SIG-M5 treated with dmso at 0.1 percent for 504 hours (cell line): ENCODE measurements around the gene SLC27A1.
"Not testable (repeated sequence)": the region's sequence is repeated elsewhere in the genome, so short reads cannot be mapped to it uniquely, and the experiment has no call there.

Experiments
- DNase-seq: peaks from one replicate; lab custom pipeline; 2025; ENCODE audit not compliant: unreplicated experiment; lab: John Stamatoyannopoulos, UW

The SLC27A1 gene

DNA sequence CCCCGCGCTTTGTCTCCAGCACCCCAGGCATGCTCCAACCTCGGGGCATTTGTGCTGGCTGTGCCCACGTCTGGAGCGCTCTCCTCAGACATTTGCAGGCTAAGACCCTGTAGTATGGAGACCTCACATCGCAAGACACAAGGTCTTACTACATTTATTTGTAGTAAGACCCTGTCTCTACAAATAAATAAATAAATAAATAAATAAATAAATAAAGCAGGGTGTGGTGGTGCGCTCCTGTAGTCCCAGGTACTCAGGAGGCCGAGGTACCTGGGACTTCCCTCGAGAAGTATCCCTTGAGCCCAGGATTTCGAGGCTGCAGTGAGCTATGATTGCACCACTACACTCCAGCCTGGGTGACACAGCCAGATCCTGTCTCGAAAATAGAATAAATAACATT lies 14.2 kb upstream of the SLC27A1 start:
- DNase-seq, result no peak

DNA sequence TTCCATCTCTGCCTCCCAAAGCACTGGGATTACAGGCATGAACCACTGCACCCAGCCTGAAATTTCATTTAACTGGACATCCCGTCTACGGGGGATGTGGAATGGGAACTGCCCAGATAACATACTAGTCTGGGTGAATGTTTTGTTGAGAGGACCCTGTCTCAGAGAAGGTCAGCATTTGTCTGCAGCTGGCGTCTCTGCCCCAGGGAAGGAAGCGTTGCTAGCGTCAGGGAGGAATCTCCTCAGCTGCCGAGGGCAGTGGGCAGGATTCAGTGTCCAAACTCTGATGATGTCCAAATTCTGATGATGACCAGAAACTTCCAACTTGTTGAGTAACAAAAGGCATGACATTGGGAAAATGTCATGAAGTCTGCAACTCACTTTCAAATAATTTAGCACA lies 12.7 kb upstream of the SLC27A1 start:
- no peak for DNase-seq

DNA sequence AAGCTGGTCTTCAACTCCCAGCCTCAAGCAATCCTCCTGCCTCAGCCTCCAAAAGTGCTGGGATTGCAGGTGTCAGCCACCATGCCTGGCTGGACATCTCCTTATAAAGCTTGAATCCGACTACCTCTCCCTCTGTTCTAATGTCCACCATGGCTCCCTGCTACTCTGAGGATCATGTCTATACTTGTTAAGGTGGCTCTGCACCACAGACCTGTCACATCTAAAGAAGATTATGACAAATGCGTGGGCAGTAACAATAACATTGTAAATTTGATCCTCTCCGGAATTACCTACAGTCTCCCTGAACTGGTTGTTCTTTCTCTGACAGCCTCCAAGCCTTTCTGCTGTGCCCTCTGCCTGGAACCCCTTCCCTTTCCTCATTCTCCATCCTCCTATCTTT lies 11.4 kb upstream of the SLC27A1 start:
- DNase-seq, result no peak

DNA sequence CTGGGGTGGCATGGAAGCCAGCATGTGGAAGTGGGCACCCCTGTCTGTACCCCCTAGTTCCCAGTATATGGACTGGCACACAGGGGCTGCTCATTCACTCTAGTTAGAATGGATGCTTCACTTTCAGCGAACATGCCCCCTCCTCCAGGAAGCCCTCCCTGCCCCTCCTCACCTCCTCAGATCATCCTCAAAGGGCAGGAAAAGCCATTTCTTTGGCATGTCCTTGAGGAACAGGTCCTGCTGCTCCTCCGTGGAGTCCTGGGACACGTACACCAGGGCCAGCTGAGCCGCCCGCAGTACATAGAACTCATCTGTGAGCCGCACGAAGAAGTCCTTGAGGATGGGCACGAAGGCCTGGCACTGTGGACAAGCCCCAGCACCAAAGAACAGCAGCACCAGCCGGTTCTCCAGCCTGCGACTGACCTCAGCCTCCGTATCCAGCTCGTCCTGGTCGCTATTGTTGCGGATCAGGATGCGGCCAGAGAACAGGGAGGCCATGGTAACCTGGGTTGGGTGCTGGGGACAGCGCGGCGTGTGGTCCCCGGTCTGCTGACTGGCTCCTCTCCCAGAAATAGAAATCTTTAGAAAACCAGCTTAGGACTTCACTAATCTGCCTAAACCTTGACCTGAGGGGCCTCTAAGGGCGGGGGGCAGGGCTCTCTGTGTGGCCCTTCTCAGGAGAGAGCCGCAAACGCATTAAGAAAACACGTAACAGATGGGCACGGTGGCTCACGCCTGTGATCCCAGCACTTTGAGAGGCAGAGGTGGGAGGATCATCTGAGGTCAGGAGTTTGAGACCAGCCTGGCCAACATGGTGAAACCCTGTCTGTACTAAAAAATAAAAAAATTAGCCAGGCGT lies 9.7 kb upstream of the SLC27A1 start, which contains the start of gene NXNL1:
TSS of gene NXNL1 (minus strand) at position 555 of the 859 bp plus-strand sequence. CDS start at position 498, 57 bp downstream.
- DNase-seq, result no peak

DNA sequence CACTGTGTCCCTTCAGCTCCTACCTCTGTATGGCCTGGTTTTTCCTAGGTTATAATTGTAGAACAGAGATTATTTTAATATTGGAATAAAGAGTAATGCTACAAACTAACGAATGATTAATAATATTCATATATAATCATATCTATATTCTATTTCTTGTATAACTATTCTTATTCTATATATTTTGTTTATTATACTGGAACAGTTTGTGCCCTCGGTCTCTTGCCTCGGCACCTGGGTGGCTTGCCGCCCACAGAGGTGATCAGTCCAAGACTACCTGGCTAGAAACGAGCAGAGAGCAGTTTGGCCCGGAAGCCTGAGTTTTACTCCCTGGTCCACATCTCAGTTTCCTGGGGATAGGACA lies 3.9 kb upstream of the SLC27A1 start:
- no peak for DNase-seq

DNA sequence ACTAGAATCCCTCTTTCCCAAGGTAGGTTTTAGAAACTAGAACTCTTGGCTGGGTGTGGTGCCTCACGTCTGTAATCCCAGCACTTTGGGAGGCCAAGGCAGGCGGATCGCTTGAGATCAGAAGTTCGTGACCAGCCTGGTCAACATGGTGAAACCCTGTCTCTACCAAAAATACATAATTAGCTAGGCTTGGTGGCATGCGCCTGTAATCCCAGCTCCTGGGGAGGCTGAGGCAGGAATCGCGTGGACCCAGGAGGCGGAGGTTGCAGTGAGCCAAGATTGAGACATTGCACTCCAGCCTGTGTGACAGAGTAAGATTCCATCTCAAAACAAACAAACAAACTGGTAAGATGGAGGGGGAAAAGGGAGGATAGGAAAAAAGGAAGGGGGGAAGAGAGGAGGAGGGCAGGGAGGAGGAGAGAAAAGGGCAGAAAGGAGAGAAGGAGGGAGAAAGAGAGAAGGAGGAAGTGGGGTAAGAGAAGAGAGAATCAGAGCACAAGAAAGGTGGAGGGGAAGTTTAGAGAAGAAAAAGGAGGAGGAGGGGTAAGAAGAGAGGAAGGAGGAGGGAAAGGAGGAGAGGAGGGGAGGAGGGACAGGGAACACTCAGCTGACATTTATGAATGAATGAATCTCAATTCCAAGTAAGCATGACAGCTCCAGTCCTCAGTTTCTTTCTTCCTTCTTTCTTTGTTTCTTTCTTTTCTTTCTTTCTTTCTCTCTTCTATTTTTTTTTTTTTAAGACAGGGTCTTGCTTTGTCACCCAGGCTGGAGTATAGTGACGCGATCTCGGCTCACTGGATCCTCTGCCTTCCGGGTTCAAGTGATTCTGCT lies 2.6 kb upstream of the SLC27A1 start:
- no peak for DNase-seq

DNA sequence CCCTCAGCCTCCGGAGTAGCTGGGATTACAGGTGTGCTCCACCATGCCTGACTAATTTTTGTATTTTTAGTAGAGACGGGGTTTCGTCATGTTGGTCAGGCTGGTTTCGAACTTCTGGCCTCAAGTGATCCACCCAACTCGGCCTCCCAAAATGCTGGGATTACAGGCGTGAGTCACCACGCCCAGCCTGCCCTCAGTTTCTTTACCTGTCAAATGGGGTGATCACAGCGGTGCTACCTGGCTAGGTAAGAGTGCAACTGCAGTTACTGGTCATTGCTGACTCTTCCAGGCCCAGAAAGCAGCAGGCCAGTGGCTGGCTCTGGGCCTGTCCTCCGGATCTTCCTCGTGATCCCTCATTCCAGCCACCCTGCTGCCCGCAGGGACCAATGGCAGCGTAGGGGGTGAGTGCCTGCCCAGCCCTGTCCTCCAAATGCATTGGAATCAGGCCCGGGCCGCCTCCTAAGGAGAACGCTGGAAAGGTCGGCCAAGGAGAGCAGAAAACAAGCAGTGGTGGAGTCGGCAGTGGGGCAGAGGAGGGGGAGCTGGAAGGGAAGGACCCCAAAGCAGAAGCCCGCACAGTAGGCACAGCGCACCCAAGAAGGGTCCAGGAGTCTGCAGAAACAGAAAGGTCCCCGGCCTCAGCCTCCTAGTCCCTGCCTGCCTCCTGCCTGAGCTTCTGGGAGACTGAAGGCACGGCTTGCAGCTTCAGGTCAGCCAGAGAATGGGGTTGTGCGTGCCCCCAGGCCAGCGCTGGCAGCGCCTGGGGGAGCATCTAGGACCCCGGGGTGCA lies 1.8 kb upstream of the SLC27A1 start:
- no peak for DNase-seq

DNA sequence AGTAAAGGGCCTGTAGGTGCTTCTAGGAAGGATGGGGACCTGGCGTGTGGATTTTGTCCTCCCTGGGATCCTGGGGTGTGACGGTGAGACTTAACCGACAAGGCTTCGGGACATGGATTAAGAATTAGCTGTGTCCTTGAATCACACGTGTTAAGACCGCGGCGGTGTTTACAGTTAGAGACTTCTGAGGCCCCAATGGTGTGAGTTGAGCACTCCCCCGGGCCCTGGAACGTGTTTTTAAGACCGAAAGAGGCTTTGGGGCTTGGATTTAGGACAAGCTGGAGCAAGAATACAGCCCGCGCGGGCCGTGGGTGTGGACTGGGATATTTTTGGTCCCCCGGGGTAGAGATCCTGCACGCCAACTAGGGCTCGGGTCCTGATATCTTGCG lies 1.2 kb upstream of the SLC27A1 start:
- DNase-seq, result no peak

DNA sequence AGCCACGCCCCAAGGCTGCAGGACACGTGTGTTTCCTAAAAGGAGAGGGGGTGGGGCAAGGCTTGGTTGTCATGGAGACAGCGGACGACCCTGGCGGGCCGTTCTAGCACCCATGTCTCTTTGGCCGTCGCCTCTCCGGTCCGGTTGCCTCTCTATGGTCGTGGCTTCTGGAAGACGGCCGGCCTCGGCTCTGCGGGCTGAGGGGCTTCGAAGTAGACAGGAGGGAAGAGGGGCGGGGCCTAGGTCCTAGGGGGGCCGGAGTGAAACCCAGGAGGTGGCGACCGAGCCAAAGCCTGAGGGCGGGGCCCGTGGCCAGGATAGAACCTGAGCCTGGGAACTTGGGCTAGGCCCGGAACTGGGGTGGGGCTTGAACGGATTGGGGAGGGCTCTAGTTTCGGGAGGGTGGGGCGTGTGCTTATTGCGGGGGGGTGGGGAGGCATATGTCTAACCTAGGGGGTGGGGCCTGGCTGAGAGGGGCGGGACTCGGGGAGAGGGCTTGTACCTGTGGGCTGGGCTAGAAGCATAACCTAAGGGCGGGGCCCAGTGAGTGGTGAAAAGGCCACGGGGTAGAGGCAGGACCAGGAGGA lies 750 bp upstream of the SLC27A1 start:
- DNase-seq, result peak; percentile 90

DNA sequence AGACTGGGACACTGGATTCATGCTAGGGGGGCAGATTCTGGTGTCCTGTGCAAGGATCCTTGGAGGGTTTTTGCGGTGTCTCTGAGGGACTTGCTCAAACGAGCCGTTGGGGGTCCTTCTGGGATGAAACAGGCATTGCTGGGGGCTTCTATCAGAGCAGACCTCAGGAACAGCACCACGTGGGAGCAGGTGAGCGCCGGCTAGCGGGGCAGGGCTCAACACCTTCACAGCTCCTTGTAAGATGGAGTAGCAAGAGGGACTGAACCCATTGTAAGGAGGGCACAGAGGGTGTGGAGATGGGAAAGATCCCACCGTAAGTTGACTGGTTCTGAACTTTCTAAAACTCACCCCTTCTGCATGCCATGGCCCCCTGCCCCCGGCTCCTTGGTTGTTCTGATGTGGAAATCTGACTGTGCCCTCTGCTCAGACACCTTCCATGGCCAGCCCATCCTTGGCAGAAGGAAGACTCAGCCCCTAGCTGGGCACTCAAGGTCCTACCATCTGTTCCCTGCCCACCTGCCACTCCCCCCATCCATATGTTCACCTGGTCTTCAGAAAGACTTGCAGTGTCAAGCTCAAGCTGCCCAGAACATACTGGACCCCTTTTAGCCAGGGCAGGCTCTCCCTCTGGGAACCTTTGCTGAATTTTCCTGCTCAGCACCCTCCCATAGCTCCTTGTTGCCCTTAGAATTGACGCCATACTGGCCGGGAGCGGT lies 1.2 kb downstream of the SLC27A1 start:
- no peak for DNase-seq

DNA sequence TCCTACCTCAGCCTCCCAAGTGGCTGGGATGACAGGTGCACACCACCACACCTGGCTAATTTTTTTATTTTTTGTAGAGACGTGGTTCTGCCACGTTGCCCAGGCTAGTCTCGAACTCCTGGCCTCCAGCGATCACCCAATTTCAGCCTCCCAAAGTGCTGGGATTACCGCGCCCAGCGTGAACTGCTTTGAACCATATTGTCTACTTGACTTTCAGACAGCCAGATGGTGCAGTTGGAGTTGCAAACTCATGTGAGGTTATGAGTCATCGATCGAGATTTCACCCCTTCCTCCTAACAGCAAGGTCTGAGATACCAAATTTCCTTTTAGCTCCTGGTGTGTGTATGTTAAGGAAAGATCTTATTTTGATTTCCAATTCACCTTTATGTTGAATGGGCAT lies 2.7 kb downstream of the SLC27A1 start:
- peak; percentile 62 for DNase-seq

DNA sequence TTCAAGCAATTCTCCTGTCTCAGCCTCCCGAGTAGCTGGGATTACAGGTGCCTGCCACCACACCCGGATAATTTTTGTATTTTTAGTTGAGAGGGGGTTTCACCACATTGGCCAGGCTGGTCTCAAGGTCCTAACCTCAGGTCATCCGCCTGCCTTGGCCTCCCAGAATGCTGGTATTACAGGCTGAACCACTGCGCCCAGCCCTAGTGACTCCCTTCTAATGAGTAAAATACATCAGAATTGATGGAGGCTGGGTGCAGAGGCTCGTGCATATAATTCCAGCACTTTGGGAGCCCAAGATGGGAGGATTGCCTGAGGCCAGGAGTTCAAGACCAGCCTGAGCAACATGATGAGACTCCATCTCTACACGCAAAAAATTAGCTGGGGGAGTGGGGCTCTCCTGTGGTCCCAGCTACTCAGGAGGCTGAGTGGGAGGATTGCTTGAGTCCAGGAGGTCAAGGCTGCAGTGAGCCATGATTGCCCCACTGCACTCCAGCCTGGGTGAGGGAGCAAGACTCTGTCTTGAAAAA lies 4.8 kb downstream of the SLC27A1 start:
- DNase-seq, result not testable (repeated sequence)

DNA sequence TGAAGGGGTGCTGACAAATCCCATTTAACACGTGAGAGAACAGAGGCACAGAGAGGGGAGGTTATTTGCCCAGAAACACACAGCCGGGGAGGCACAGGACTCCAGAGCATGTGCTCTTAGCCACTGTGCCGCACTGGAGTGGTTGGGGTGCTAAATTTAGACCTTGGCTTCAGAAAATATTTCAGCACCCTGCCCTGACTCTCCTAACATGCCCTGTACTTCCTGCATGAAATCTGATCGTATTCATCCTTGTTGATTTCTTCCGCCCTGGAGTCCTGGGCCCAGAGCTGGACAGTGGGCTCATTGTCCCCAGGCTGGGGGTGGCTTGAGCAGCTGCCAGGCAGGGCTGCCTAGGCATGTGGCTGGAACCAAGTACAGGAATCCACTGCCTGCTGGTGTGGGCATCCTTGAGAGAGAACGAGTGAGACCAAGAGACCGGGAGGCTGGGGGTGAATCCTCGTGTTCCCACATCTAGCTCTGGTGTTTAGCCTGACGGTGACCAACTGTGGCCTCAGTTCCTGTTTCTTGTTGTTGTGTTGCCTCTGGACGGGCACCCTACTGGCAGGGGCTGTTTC lies 5.3 kb downstream of the SLC27A1 start:
- DNase-seq, result peak; percentile 3

DNA sequence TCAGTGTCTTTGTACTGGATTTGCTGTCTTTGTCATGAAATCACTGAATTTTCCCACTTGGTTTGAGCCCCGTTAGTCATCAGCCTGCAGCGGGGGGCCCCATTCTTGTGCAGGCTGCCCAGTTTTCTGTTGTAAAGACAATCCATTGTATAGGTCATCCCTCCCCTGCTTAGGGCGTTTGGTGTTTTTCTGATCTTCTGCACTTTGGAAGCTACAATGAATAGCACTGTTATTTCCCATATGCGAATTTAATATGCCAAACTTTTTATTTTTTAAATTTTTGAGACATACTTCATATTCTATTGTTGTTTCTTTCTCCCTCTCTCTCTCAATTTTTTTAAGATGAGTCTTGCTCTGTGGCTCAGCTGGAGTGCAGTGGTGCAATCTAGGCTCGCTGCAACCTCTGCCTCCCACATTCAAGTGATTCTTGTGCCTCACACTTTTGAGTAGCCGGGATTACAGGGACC lies 9.0 kb downstream of the SLC27A1 start:
- DNase-seq, result no peak

DNA sequence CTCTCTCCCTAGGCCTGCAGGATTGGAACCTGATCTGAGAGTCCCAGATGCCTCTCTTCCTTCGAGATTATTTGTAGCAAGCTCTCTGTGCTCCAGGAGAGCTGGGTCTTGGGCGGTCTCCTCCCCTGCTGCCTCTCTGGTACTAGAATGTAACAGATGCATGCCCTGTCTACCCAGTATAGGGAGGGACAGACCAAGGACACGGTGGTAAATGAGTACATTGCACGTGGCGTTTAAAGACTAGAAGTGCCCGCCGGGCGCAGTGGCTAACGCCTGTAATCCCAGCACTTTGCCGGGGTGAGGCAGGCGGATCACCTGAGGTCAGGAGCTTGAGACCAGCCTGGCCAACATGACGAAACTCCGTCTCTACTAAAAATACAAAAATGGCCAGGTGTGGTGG lies 11.7 kb downstream of the SLC27A1 start:
- no peak for DNase-seq

DNA sequence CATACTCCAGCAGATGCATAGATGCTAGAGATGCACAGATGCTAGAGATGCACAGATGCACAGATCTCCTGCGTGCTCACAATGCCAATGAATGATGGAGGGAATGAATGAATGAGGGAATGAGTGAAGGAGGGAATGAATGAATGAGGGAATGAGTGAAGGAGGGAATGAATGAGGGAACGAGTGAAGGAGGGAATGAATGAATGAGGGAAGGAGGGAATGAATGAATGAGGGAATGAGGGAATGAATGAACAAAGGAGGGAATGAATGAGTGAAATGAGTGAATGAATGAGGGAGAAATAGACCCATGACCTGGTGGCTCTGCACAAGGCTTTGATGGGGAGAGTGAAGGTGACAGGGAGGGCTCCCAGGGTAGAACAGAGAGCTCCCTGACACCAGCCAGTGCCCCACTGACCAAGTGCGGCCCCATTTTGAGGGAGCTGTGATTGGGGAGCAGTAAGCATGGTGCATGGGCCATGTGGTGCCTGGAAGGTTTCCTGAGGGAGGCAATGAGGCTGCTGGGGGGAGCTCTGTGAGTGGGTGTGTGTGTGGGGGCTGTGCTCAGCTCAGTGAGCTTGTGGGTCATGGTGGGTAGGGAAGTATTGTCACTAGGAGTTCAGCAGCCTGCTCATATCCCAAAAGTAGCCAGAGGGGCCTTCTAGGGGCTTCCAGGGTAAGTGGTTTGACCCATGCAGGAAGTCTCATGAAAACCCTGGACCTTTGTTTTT lies 12.7 kb downstream of the SLC27A1 start:
- DNase-seq, result no peak

DNA sequence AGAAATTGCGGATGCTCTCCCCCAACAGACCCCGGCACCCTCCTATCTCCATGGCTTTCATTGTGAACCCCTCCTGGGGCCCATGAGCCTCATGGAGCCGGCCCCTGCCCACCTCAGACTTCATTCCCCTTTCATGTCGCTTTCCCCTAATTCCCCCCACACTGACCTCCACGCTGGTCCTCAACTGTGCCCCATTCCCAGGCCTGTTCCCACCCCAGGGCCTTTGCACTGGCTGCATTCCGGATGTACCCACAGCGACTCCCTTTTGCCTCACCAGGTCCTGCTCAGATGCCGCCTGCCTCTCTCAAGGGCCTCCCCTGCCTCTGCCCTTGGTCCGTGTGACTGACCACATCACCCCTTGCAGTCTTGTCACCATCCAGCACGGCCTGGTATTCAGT lies 13.3 kb downstream of the SLC27A1 start:
- no peak for DNase-seq

DNA sequence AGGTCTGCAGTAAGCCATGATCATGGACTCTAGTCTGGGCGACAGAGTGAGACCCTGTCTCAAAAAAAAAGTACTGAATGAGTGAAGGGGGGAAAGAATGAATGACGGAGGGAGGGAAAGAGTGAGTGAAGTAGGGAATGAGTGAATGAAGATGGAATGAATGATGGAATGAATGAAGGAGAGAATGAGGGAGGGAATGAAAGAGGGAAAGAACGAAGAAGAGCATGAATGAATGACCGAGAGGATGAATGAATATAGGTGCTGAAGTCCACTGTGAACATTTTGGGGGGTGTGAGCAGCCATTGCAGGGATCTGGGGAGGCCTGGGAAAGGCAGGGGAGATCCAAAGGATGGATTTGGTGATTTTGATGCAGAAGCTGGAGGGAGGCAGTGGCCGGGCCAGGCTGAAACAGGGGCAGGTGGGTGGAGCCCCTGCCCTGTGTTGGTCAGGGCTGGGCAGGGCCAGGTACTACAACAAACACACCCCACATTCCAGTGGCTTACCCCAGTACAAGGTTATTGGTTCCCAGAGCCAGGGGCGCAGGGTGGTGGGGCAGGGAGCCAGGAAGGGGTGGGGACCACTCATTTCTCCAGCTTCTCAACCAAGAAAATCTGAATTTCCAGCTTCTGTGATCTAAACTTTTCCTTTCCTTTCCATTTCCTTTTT lies 14.3 kb downstream of the SLC27A1 start:
- DNase-seq, result no peak
